WTC11 (cell line): ENCODE data around the gene DNM3. TPM values are rescaled to one million over a fixed set of nuclear protein-coding genes. Genes with fewer than 3 reads are reported as not detected.

Experiments used
- ATAC-seq: fragments of 200-7000 bp; cut with Tn5 transposase; 2 replicates; pipeline ENCODE4 v1.10.0; 2021; ENCODE audit warnings: mild to moderate bottlenecking, moderate library complexity
- CTCF ChIA-PET: fragments of 300-600 bp; sonication (Branson Sonifier 250); formaldehyde crosslinking; loops from one replicate; lab custom pipeline; 2021; ENCODE audit warnings: antibody characterized with exemption; lab: Charles Lee
- POLR2A ChIA-PET: fragments of 350-600 bp; sonication (Branson Sonifier 250); formaldehyde crosslinking; loops from one replicate; lab custom pipeline; 2021; ENCODE audit warnings: antibody characterized with exemption; lab: Charles Lee
- DNase-seq: peaks from one replicate; pipeline ENCODE4 v3.0.0; 2021; ENCODE audit warnings: low spot score
- H3K27ac Mint-ChIP-seq: 2 replicates; pipeline ENCODE4 v1.8.0; 2021; ENCODE audit warnings: mixed read lengths
- H3K27me3 Mint-ChIP-seq: 2 replicates; pipeline ENCODE4 v1.8.0; 2021; ENCODE audit warnings: low read depth, mild to moderate bottlenecking, moderate library complexity, mixed read lengths
- H3K36me3 Mint-ChIP-seq: 2 replicates; pipeline ENCODE4 v1.8.0; 2021; ENCODE audit warnings: mixed read lengths
- H3K4me1 Mint-ChIP-seq: 2 replicates; pipeline ENCODE4 v1.8.0; 2022; ENCODE audit warnings: mixed read lengths
- H3K4me3 Mint-ChIP-seq: 2 replicates; pipeline ENCODE4 v1.8.0; 2021; ENCODE audit warnings: mild to moderate bottlenecking, moderate library complexity, mixed read lengths
- H3K9me3 Mint-ChIP-seq: 2 replicates; pipeline ENCODE4 v1.8.0; 2021; ENCODE audit warnings: mixed read lengths
- ELF4 ChIP-seq: sonication (generic); formaldehyde crosslinking; IDR thresholded peaks from 2 replicates; pipeline ENCODE4 v1.8.1; 2022; ENCODE audit warnings: low read depth, mild to moderate bottlenecking, moderate library complexity, missing genetic modification reagents
- ETV6 ChIP-seq: sonication (generic); formaldehyde crosslinking; IDR thresholded peaks from 2 replicates; pipeline ENCODE4 v1.8.1; 2022; ENCODE audit warnings: mild to moderate bottlenecking, missing genetic modification reagents
- HMGA2 ChIP-seq: fragments of 250-450 bp; sonication (Bioruptor Pico); IDR thresholded peaks from 2 replicates; pipeline ENCODE4 v1.4.0; 2021; ENCODE audit warnings: mild to moderate bottlenecking, moderate library complexity
- JAZF1 ChIP-seq: fragments of 250-450 bp; sonication (Bioruptor Pico); IDR thresholded peaks from 2 replicates; pipeline ENCODE4 v1.9.0; 2021; ENCODE audit warnings: moderate library complexity, mild to moderate bottlenecking, inconsistent platforms
- NR1H2 ChIP-seq: sonication (generic); formaldehyde crosslinking; IDR thresholded peaks from 2 replicates; pipeline ENCODE4 v1.9.0; 2021; ENCODE audit warnings: mild to moderate bottlenecking, moderate library complexity, missing genetic modification reagents
- SOX15 ChIP-seq: fragments of 250-450 bp; sonication (Bioruptor Pico); IDR thresholded peaks from 2 replicates; pipeline ENCODE4 v1.9.0; 2021; ENCODE audit warnings: mild to moderate bottlenecking
- TEAD1 ChIP-seq: sonication (generic); formaldehyde crosslinking; IDR thresholded peaks from 2 replicates; pipeline ENCODE4 v1.8.0; 2022; ENCODE audit warnings: mild to moderate bottlenecking, missing genetic modification reagents
- total RNA-seq: library from RNA; stranded (reverse); gene quantifications from 3 replicates; pipeline ENCODE4 v1.2.3, GENCODE V29; 2021
- TF ChIP-seq, protein P1 (sequence below): sonication (generic); formaldehyde crosslinking; IDR thresholded peaks from 2 replicates; pipeline ENCODE4 v1.8.0; 2023; ENCODE audit warnings: mild to moderate bottlenecking, missing genetic modification reagents
- TF ChIP-seq, protein P2 (sequence below): sonication (generic); formaldehyde crosslinking; IDR thresholded peaks from 2 replicates; pipeline ENCODE4 v1.8.1; 2023; ENCODE audit warnings: mild to moderate bottlenecking, missing genetic modification reagents
- TF ChIP-seq, protein P3 (sequence below): sonication (generic); formaldehyde crosslinking; IDR thresholded peaks from 2 replicates; pipeline ENCODE4 v1.8.1; 2023; ENCODE audit warnings: mild to moderate bottlenecking, missing genetic modification reagents, moderate library complexity
- TF ChIP-seq, protein P4 (sequence below): sonication (generic); formaldehyde crosslinking; IDR thresholded peaks from 2 replicates; pipeline ENCODE4 v1.8.1; 2022; ENCODE audit warnings: missing genetic modification reagents, borderline replicate concordance
- TF ChIP-seq, protein P5 (sequence below): sonication (generic); formaldehyde crosslinking; IDR thresholded peaks from 2 replicates; pipeline ENCODE4 v1.8.1; 2022; ENCODE audit warnings: mild to moderate bottlenecking, missing genetic modification reagents, moderate library complexity, borderline replicate concordance
- TF ChIP-seq, protein P6 (sequence below): sonication (generic); formaldehyde crosslinking; IDR thresholded peaks from 2 replicates; pipeline ENCODE4 v1.8.1; 2023; ENCODE audit warnings: mild to moderate bottlenecking, missing genetic modification reagents, moderate library complexity
- TF ChIP-seq, protein P7 (sequence below): fragments of 200-600 bp; IDR thresholded peaks from 2 replicates; pipeline ENCODE4 v1.8.0; 2022; ENCODE audit warnings: antibody characterized with exemption
- TF ChIP-seq, protein P8 (sequence below): sonication (generic); formaldehyde crosslinking; IDR thresholded peaks from 2 replicates; pipeline ENCODE4 v1.8.1; 2023; ENCODE audit warnings: mild to moderate bottlenecking, moderate library complexity, missing genetic modification reagents
- TF ChIP-seq, protein P9 (sequence below): fragments of 250-450 bp; sonication (Bioruptor Pico); IDR thresholded peaks from 2 replicates; pipeline ENCODE4 v1.8.0; 2021; ENCODE audit warnings: mild to moderate bottlenecking

Gene DNM3
- total RNA-seq, 1 experiment from 2014 or later, result 1.9 TPM

DNA sequence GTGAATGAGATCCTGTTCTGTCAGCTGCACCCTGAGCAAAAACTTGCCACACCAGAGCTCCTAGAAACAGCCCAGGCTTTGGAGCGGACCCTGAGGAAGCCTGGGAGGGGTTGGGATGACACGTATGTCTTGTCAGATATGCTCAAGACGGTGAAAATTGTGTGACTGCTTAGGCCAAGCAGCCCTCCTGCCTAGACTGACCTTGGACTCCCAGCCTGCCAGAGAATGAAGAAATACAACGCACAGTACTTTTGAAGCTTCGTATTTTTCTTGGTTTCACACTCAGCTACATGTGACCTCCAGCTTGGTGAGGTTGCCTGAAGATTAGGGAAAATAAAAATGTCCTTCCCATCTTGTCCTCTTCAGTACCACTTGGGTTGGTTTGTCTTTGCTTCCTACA lies 44.7 kb upstream of the DNM3 start:
- ATAC-seq (no peak), DNase-seq (no peak)
- Mint-ChIP-seq H3K27me3 (no peaks in the 10 kb centered on the region), H3K4me1 (peaks cover 14% of the 10 kb centered on the region), H3K27ac (no peak overlapping the region), H3K36me3 (peaks cover 54% of the 10 kb centered on the region), H3K9me3 (no peaks in the 10 kb centered on the region), H3K4me3 (no peak overlapping the region)
- POLR2A ChIA-PET, result no interaction called here
- CTCF ChIA-PET, result no interaction called here
- TF ChIP-seq SOX15 (CRISPR knock-in tag) (no peak), TEAD1 (CRISPR knock-in tag) (no peak), ELF4 (CRISPR knock-in tag) (no peak), HMGA2 (CRISPR knock-in tag) (no peak)
- TF ChIP-seq, protein P1, sequence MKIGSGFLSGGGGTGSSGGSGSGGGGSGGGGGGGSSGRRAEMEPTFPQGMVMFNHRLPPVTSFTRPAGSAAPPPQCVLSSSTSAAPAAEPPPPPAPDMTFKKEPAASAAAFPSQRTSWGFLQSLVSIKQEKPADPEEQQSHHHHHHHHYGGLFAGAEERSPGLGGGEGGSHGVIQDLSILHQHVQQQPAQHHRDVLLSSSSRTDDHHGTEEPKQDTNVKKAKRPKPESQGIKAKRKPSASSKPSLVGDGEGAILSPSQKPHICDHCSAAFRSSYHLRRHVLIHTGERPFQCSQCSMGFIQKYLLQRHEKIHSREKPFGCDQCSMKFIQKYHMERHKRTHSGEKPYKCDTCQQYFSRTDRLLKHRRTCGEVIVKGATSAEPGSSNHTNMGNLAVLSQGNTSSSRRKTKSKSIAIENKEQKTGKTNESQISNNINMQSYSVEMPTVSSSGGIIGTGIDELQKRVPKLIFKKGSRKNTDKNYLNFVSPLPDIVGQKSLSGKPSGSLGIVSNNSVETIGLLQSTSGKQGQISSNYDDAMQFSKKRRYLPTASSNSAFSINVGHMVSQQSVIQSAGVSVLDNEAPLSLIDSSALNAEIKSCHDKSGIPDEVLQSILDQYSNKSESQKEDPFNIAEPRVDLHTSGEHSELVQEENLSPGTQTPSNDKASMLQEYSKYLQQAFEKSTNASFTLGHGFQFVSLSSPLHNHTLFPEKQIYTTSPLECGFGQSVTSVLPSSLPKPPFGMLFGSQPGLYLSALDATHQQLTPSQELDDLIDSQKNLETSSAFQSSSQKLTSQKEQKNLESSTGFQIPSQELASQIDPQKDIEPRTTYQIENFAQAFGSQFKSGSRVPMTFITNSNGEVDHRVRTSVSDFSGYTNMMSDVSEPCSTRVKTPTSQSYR (CRISPR knock-in tag), result no peak
- TF ChIP-seq, protein P2, sequence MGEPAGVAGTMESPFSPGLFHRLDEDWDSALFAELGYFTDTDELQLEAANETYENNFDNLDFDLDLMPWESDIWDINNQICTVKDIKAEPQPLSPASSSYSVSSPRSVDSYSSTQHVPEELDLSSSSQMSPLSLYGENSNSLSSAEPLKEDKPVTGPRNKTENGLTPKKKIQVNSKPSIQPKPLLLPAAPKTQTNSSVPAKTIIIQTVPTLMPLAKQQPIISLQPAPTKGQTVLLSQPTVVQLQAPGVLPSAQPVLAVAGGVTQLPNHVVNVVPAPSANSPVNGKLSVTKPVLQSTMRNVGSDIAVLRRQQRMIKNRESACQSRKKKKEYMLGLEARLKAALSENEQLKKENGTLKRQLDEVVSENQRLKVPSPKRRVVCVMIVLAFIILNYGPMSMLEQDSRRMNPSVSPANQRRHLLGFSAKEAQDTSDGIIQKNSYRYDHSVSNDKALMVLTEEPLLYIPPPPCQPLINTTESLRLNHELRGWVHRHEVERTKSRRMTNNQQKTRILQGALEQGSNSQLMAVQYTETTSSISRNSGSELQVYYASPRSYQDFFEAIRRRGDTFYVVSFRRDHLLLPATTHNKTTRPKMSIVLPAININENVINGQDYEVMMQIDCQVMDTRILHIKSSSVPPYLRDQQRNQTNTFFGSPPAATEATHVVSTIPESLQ (CRISPR knock-in tag), result no peak

DNA sequence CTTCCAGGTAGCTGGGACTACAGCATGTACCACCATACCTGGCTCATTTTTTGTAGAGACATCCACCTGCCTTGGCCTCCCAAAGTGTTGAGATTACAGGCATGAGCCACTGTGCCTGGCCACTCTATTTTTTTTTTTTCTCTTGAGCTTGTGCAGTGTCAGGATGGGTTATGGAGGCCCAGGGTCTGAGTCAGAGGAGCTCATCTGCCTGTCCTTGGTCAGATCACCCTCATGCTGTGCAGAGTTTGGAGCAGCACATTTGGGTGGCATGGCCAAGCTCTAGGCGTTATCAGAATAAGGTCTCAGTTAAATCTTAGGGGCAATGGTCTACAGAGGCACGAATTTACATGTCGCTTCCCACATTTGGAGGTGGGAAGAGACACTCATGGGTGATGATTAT lies 43.0 kb upstream of the DNM3 start:
- Mint-ChIP-seq H3K4me3 (no peak overlapping the region), H3K36me3 (peaks cover 41% of the 10 kb centered on the region)
- no peak for ATAC-seq

More for the DNA sequence above, 43.0 kb upstream of the DNM3 start:
- Mint-ChIP-seq H3K27me3 (no peaks in the 10 kb centered on the region), H3K27ac (0 out of 2 replicates have a peak overlapping the region, but pooled peaks have one; percentile 14), H3K9me3 (no peaks in the 10 kb centered on the region)
- POLR2A ChIA-PET, result interaction anchor here (0.6 kb wide), 1 partner anchor 149 kb away, joined by 3 read pairs; no protein-coding TSS in a partner anchor
- TF ChIP-seq, protein P3, sequence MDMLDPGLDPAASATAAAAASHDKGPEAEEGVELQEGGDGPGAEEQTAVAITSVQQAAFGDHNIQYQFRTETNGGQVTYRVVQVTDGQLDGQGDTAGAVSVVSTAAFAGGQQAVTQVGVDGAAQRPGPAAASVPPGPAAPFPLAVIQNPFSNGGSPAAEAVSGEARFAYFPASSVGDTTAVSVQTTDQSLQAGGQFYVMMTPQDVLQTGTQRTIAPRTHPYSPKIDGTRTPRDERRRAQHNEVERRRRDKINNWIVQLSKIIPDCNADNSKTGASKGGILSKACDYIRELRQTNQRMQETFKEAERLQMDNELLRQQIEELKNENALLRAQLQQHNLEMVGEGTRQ (CRISPR knock-in tag), result no peak
- TF ChIP-seq, protein P4, sequence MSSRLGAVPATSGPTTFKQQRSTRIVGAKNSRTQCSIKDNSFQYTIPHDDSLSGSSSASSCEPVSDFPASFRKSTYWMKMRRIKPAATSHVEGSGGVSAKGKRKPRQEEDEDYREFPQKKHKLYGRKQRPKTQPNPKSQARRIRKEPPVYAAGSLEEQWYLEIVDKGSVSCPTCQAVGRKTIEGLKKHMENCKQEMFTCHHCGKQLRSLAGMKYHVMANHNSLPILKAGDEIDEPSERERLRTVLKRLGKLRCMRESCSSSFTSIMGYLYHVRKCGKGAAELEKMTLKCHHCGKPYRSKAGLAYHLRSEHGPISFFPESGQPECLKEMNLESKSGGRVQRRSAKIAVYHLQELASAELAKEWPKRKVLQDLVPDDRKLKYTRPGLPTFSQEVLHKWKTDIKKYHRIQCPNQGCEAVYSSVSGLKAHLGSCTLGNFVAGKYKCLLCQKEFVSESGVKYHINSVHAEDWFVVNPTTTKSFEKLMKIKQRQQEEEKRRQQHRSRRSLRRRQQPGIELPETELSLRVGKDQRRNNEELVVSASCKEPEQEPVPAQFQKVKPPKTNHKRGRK (CRISPR knock-in tag), result no peak
- TF ChIP-seq, protein P5, sequence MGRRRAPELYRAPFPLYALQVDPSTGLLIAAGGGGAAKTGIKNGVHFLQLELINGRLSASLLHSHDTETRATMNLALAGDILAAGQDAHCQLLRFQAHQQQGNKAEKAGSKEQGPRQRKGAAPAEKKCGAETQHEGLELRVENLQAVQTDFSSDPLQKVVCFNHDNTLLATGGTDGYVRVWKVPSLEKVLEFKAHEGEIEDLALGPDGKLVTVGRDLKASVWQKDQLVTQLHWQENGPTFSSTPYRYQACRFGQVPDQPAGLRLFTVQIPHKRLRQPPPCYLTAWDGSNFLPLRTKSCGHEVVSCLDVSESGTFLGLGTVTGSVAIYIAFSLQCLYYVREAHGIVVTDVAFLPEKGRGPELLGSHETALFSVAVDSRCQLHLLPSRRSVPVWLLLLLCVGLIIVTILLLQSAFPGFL (CRISPR knock-in tag), result no peak
- TF ChIP-seq, protein P6, sequence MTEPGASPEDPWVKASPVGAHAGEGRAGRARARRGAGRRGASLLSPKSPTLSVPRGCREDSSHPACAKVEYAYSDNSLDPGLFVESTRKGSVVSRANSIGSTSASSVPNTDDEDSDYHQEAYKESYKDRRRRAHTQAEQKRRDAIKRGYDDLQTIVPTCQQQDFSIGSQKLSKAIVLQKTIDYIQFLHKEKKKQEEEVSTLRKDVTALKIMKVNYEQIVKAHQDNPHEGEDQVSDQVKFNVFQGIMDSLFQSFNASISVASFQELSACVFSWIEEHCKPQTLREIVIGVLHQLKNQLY, result no peak
- TF ChIP-seq JAZF1 (no peak), ETV6 (CRISPR knock-in tag) (no peak), NR1H2 (CRISPR knock-in tag) (no peak)
- TF ChIP-seq, protein P7, sequence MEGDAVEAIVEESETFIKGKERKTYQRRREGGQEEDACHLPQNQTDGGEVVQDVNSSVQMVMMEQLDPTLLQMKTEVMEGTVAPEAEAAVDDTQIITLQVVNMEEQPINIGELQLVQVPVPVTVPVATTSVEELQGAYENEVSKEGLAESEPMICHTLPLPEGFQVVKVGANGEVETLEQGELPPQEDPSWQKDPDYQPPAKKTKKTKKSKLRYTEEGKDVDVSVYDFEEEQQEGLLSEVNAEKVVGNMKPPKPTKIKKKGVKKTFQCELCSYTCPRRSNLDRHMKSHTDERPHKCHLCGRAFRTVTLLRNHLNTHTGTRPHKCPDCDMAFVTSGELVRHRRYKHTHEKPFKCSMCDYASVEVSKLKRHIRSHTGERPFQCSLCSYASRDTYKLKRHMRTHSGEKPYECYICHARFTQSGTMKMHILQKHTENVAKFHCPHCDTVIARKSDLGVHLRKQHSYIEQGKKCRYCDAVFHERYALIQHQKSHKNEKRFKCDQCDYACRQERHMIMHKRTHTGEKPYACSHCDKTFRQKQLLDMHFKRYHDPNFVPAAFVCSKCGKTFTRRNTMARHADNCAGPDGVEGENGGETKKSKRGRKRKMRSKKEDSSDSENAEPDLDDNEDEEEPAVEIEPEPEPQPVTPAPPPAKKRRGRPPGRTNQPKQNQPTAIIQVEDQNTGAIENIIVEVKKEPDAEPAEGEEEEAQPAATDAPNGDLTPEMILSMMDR, result no peak
- TF ChIP-seq, protein P8, sequence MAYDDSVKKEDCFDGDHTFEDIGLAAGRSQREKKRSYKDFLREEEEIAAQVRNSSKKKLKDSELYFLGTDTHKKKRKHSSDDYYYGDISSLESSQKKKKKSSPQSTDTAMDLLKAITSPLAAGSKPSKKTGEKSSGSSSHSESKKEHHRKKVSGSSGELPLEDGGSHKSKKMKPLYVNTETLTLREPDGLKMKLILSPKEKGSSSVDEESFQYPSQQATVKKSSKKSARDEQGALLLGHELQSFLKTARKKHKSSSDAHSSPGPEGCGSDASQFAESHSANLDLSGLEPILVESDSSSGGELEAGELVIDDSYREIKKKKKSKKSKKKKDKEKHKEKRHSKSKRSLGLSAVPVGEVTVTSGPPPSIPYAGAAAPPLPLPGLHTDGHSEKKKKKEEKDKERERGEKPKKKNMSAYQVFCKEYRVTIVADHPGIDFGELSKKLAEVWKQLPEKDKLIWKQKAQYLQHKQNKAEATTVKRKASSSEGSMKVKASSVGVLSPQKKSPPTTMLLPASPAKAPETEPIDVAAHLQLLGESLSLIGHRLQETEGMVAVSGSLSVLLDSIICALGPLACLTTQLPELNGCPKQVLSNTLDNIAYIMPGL, result no peak
- TF ChIP-seq, protein P9, sequence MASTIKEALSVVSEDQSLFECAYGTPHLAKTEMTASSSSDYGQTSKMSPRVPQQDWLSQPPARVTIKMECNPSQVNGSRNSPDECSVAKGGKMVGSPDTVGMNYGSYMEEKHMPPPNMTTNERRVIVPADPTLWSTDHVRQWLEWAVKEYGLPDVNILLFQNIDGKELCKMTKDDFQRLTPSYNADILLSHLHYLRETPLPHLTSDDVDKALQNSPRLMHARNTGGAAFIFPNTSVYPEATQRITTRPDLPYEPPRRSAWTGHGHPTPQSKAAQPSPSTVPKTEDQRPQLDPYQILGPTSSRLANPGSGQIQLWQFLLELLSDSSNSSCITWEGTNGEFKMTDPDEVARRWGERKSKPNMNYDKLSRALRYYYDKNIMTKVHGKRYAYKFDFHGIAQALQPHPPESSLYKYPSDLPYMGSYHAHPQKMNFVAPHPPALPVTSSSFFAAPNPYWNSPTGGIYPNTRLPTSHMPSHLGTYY (CRISPR knock-in tag), result no peak
- TF ChIP-seq, all 79 proteins: peak for 0
- DNase-seq, result no peak
- CTCF ChIA-PET, result interaction anchor here (1.3 to 8.5 kb wide), 5 partner anchors 10 to 186 kb away, joined by 4 to 277 read pairs (median 4); no protein-coding TSS in a partner anchor
- H3K4me1 Mint-ChIP-seq, result peaks cover 25% of the 10 kb centered on the region
